Mesothelial cell of epicardium (in vitro differentiated cells): Measurements from ENCODE around the gene SMARCB1. TPM values are rescaled to one million over a fixed set of nuclear protein-coding genes. Genes with fewer than 3 reads are reported as not detected.
A peak's percentile ranks its signal among the peaks of the same experiment; 100 is the strongest.

Experiments used
- DNase-seq, 2 experiments: peaks; one replicate each; pipeline ENCODE4 v3.0.0; 2021; ENCODE audit warnings: low spot score in 2 of 2; ENCODE audit not compliant: unreplicated experiment in 2 of 2
- H3K27ac Mint-ChIP-seq: 2 replicates; pipeline ENCODE4 v1.8.0; 2021; ENCODE audit warnings: mixed read lengths
- H3K27me3 Mint-ChIP-seq: 2 replicates; pipeline ENCODE4 v1.8.0; 2021; ENCODE audit warnings: low read depth, mixed read lengths
- H3K36me3 Mint-ChIP-seq: 2 replicates; pipeline ENCODE4 v1.8.0; 2021; ENCODE audit warnings: mixed read lengths
- H3K4me1 Mint-ChIP-seq: 2 replicates; pipeline ENCODE4 v1.8.0; 2021; ENCODE audit warnings: mixed read lengths
- H3K4me3 Mint-ChIP-seq: 2 replicates; pipeline ENCODE4 v1.8.0; 2021; ENCODE audit warnings: mild to moderate bottlenecking, moderate library complexity, mixed read lengths
- H3K9me3 Mint-ChIP-seq: 2 replicates; pipeline ENCODE4 v1.8.0; 2021; ENCODE audit warnings: mixed read lengths
- CTCF ChIP-seq: fragments of 200-600 bp; sonication (generic); IDR thresholded peaks from one replicate; pipeline ENCODE4 v1.5.0; 2021; ENCODE audit warnings: antibody characterized with exemption; ENCODE audit not compliant: unreplicated experiment
- total RNA-seq: library from RNA; stranded (reverse); gene quantifications from 3 replicates; pipeline ENCODE4 v1.2.1, GENCODE V29; 2021

SMARCB1 gene
- total RNA-seq, 1 donor from 2014 or later = 182 TPM

GRCh38 chr22:23849009-23850006 is 62.5 kb downstream of the SMARCB1 start:
- H3K36me3 Mint-ChIP-seq = no peaks in the 10 kb centered on the region
- H3K27ac Mint-ChIP-seq = peak overlapping the region; percentile 39
- H3K27me3 Mint-ChIP-seq = no peaks in the 10 kb centered on the region
- peaks cover 38% of the 10 kb centered on the region for H3K4me1 Mint-ChIP-seq
- no peak overlapping the region for H3K4me3 Mint-ChIP-seq
- peak; percentile 99 for TF ChIP-seq CTCF
- DNase-seq = peak; percentile 84 to 97
- H3K9me3 Mint-ChIP-seq = no peaks in the 10 kb centered on the region

- Mint-ChIP-seq H3K27ac (no peak overlapping the region), H3K9me3 (no peaks in the 10 kb centered on the region), H3K4me3 (no peak overlapping the region), H3K36me3 (no peaks in the 10 kb centered on the region), H3K27me3 (no peaks in the 10 kb centered on the region), H3K4me1 (peaks cover 35% of the 10 kb centered on the region)
- no peak for TF ChIP-seq CTCF
- DNase-seq = no peak
These were observed 63.4 kb downstream of the SMARCB1 start for GRCh38 chr22:23850136-23850611.

- peaks cover 20% of the 10 kb centered on the region for H3K4me1 Mint-ChIP-seq
- no peaks in the 10 kb centered on the region for H3K9me3 Mint-ChIP-seq
- peak overlapping the region; percentile 97 for H3K27ac Mint-ChIP-seq
- no peak for TF ChIP-seq CTCF
- H3K36me3 Mint-ChIP-seq = peaks cover 1% of the 10 kb centered on the region
- no peaks in the 10 kb centered on the region for H3K27me3 Mint-ChIP-seq
- peak overlapping the region; percentile 87 for H3K4me3 Mint-ChIP-seq
- DNase-seq = peak in 1 of 2 experiments; percentile 69
These were observed 70.2 kb downstream of the SMARCB1 start for GRCh38 chr22:23856721-23857605.

- H3K4me3 Mint-ChIP-seq = peak within 1 kb of the TSS; percentile 87
- H3K4me1 Mint-ChIP-seq = peaks cover 20% of the 10 kb centered on the region
- no peaks in the 10 kb centered on the region for H3K27me3 Mint-ChIP-seq
- no peak for TF ChIP-seq CTCF
- H3K9me3 Mint-ChIP-seq = no peaks in the 10 kb centered on the region
- H3K27ac Mint-ChIP-seq = peak within 1 kb of the TSS; percentile 97
- DNase-seq = peak; percentile 96 to 98
- peaks cover 9% of the 10 kb centered on the region for H3K36me3 Mint-ChIP-seq
These were observed 71.1 kb downstream of the SMARCB1 start, which contains the start of gene SLC2A11 for GRCh38 chr22:23857606-23858483. Gene SLC2A11 (plus strand): TSS chr22:23857875. CDS start chr22:23858000, 125 bp downstream.

DNA sequence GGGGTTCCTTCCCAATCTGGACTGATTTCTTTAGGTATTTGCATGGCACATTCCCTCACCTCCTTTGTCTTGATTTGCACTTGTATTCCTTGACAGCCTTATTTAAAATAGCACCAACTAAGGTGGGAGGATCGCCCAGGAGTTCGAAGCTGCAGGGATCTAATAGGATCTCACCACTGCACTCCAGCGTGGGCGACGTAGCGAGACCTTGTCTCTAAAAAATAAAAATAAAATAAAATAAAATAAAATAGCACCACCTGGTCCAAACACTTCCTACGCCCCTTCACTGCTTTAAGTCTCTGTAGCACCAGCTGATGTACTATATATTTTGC is 71.7 kb downstream of the SMARCB1 start:
- no peak for DNase-seq
- no peaks in the 10 kb centered on the region for H3K9me3 Mint-ChIP-seq
- H3K27me3 Mint-ChIP-seq = no peaks in the 10 kb centered on the region
- TF ChIP-seq CTCF = no peak
- H3K36me3 Mint-ChIP-seq = peaks cover 13% of the 10 kb centered on the region
- peak overlapping the region; percentile 95 for H3K27ac Mint-ChIP-seq
- H3K4me3 Mint-ChIP-seq = peak overlapping the region; percentile 87
- peaks cover 20% of the 10 kb centered on the region for H3K4me1 Mint-ChIP-seq
